HUES64 (cell line): ENCODE results near the gene TMTC2.

Source experiments
- H3K27ac ChIP-seq: 2 replicates; pipeline ENCODE4 v1.7.0; 2013; ENCODE audit warnings: low read depth, low read length, inconsistent platforms
- H3K27me3 ChIP-seq: 2 replicates; pipeline ENCODE4 v1.6.1; 2013; ENCODE audit warnings: mild to moderate bottlenecking, low read length; ENCODE audit not compliant: insufficient read depth
- H3K36me3 ChIP-seq: 2 replicates; pipeline ENCODE4 v1.6.1; 2013; ENCODE audit warnings: mild to moderate bottlenecking, low read length; ENCODE audit not compliant: insufficient read depth
- H3K4me1 ChIP-seq: 2 replicates; pipeline ENCODE4 v1.6.1; 2013; ENCODE audit warnings: mild to moderate bottlenecking, low read length, moderate library complexity; ENCODE audit not compliant: insufficient read depth
- H3K4me3 ChIP-seq: 2 replicates; pipeline ENCODE4 v1.5.1; 2013; ENCODE audit warnings: mild to moderate bottlenecking, low read length, moderate library complexity
- H3K9ac ChIP-seq: 2 replicates; pipeline ENCODE4 v1.6.1; 2013; ENCODE audit warnings: mild to moderate bottlenecking, low read depth, low read length
- H3K9me3 ChIP-seq: 2 replicates; pipeline ENCODE4 v1.6.1; 2013; ENCODE audit warnings: low read depth, low read length; ENCODE audit not compliant: insufficient read depth
- WGBS: fragments of 150-250, 120-280 bp; methylation state at CpG from one replicate; pipeline ENCODE4 v1.1.7; 2013; ENCODE audit warnings: missing lambda C conversion rate; 5-methylcytosine and 5-hydroxymethylcytosine counted together

Gene TMTC2

GRCh38 chr12:83046019-83046418 is 359.3 kb downstream of the TMTC2 start:
- Histone ChIP-seq H3K9ac (no peak overlapping the region), H3K36me3 (no peaks in the 10 kb centered on the region), H3K4me3 (no peak overlapping the region), H3K4me1 (peaks cover 18% of the 10 kb centered on the region), H3K27me3 (no peaks in the 10 kb centered on the region), H3K9me3 (no peaks in the 10 kb centered on the region), H3K27ac (no peak overlapping the region)
- WGBS: 95% methylated on average over 5 of the region's 5 CpGs

DNA sequence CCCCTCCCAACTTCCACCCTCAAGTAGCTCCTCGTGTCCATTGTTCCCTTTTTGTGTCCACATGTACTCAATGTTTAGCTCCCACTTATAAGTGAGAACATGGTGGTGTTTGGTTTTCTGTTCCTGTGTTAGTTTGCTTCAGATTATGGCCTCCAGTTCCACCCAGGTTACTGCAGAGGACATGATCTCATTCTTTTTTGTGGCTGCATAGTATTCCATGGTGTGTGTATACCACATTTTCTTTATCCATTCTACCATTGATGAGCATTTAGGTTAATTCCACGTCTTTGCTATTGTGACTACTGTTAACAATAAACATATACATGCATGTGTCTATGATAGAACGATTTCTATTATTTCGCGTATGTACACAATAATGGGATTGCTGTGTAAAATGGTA is 362.6 kb downstream of the TMTC2 start:
- no peak overlapping the region for H3K9ac ChIP-seq
- H3K4me1 ChIP-seq: no peaks in the 10 kb centered on the region; the same call in 1 of the 2 replicates
- 93% methylated on average over 4 of the region's 5 CpGs for WGBS
- no peaks in the 10 kb centered on the region for H3K9me3 ChIP-seq
- H3K4me3 ChIP-seq: no peak overlapping the region
- H3K27ac ChIP-seq: no peak overlapping the region
- H3K27me3 ChIP-seq: no peaks in the 10 kb centered on the region
- no peaks in the 10 kb centered on the region for H3K36me3 ChIP-seq

- H3K4me1 ChIP-seq: no peaks in the 10 kb centered on the region; the same call in 1 of the 2 replicates
- WGBS: 92% methylated on average over 3 of the region's 4 CpGs
Observed at GRCh38 chr12:83052890-83053541, 366.3 kb downstream of the TMTC2 start.

GRCh38 chr12:83057436-83057835 is 370.7 kb downstream of the TMTC2 start:
- Histone ChIP-seq H3K27ac (no peak overlapping the region), H3K4me3 (no peak overlapping the region), H3K36me3 (no peaks in the 10 kb centered on the region), H3K4me1 (no peaks in the 10 kb centered on the region; the same call in 1 of the 2 replicates), H3K9me3 (no peaks in the 10 kb centered on the region), H3K27me3 (no peaks in the 10 kb centered on the region), H3K9ac (no peak overlapping the region)
- WGBS: no CpG with 5 or more reads among the region's 1 CpG

More at GRCh38 chr12:83052890-83053541, 366.3 kb downstream of the TMTC2 start:
- H3K9ac ChIP-seq: no peak overlapping the region
- no peak overlapping the region for H3K27ac ChIP-seq
- H3K36me3 ChIP-seq: no peaks in the 10 kb centered on the region
- no peaks in the 10 kb centered on the region for H3K9me3 ChIP-seq
- H3K4me3 ChIP-seq: no peak overlapping the region
- H3K27me3 ChIP-seq: no peaks in the 10 kb centered on the region

GRCh38 chr12:83059107-83059506 is 372.4 kb downstream of the TMTC2 start:
- Histone ChIP-seq H3K9ac (no peak overlapping the region), H3K4me1 (no peaks in the 10 kb centered on the region; the same call in 1 of the 2 replicates), H3K4me3 (no peak overlapping the region), H3K27me3 (no peaks in the 10 kb centered on the region), H3K27ac (no peak overlapping the region), H3K9me3 (no peaks in the 10 kb centered on the region), H3K36me3 (no peaks in the 10 kb centered on the region)
- 86% methylated on average over 6 of the region's 6 CpGs for WGBS

DNA sequence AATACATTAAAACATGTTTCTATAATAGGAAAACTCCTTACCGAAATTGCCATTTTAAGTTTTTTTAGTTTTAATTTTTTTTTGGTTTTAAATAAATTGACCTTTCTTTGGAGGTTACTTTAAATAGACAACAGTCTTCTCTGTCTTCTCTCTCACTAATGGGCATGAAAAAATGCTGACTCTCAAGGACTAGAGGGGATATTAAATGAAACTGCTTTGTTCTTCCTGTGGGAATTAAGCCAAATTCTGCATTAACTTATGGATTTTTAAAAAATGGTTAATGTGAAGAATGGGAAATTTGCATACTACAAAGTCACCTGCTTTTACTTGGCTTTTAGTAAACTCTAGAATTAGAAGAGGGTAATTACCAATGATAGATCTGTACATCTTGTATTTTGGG is 378.9 kb downstream of the TMTC2 start:
- no peak overlapping the region for H3K4me3 ChIP-seq
- H3K4me1 ChIP-seq: peaks cover 11% of the 10 kb centered on the region
- H3K27me3 ChIP-seq: no peaks in the 10 kb centered on the region
- WGBS: no CpG with 5 or more reads among the region's 1 CpG
- H3K27ac ChIP-seq: no peak overlapping the region
- H3K9ac ChIP-seq: no peak overlapping the region
- no peaks in the 10 kb centered on the region for H3K36me3 ChIP-seq
- no peaks in the 10 kb centered on the region for H3K9me3 ChIP-seq

GRCh38 chr12:83067981-83068380 is 381.3 kb downstream of the TMTC2 start:
- H3K4me1 ChIP-seq: peaks cover 11% of the 10 kb centered on the region; the same call in 1 of the 2 replicates
- H3K27me3 ChIP-seq: no peaks in the 10 kb centered on the region
- no peak overlapping the region for H3K9ac ChIP-seq
- no peaks in the 10 kb centered on the region for H3K36me3 ChIP-seq
- no peak overlapping the region for H3K27ac ChIP-seq
- H3K4me3 ChIP-seq: no peak overlapping the region
- H3K9me3 ChIP-seq: peaks cover 3% of the 10 kb centered on the region; the same call in 1 of the 2 replicates

- no peak overlapping the region for H3K9ac ChIP-seq
- H3K4me1 ChIP-seq: peaks cover 7% of the 10 kb centered on the region; the same call in 1 of the 2 replicates
- WGBS: 95% methylated on average over 6 of the region's 6 CpGs
- H3K9me3 ChIP-seq: peaks cover 3% of the 10 kb centered on the region; the same call in 1 of the 2 replicates
- no peaks in the 10 kb centered on the region for H3K27me3 ChIP-seq
- no peaks in the 10 kb centered on the region for H3K36me3 ChIP-seq
- H3K4me3 ChIP-seq: no peak overlapping the region
- H3K27ac ChIP-seq: no peak overlapping the region
Observed at GRCh38 chr12:83074358-83074894, 387.7 kb downstream of the TMTC2 start.

DNA sequence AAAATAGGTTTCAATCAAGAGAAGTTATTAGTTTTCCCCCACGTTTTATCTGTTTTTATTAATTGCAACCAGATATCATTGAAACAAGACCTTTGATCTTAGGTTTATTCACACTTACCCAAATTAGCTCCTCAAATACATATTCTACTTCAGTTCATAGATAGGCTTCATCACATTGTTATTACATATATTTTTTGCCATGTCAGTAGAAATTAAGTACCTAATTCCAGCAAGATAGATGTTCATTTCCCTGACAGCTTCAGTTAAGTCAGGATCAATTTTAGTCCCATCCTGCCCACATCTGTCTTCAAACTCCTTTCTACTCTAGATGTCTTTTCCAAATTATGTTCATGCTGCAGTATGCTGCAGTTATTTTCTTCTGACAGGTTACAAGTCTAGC is 388.8 kb downstream of the TMTC2 start:
- Histone ChIP-seq H3K4me1 (peaks cover 7% of the 10 kb centered on the region; the same call in 1 of the 2 replicates), H3K4me3 (no peak overlapping the region), H3K27ac (no peak overlapping the region), H3K27me3 (no peaks in the 10 kb centered on the region), H3K9me3 (peaks cover 3% of the 10 kb centered on the region; the same call in 1 of the 2 replicates), H3K36me3 (no peaks in the 10 kb centered on the region), H3K9ac (no peak overlapping the region)
- 94% methylated on average over 1 of the region's 1 CpG for WGBS

GRCh38 chr12:83077041-83077440 is 390.3 kb downstream of the TMTC2 start:
- Histone ChIP-seq H3K9ac (no peak overlapping the region), H3K4me3 (no peak overlapping the region)
- 95% methylated on average over 6 of the region's 6 CpGs for WGBS

GRCh38 chr12:83082690-83083276 is 396.1 kb downstream of the TMTC2 start:
- Histone ChIP-seq H3K27ac (no peak overlapping the region), H3K9ac (no peak overlapping the region), H3K4me1 (peaks cover 9% of the 10 kb centered on the region), H3K4me3 (no peak overlapping the region), H3K36me3 (no peaks in the 10 kb centered on the region), H3K9me3 (no peaks in the 10 kb centered on the region), H3K27me3 (no peaks in the 10 kb centered on the region)
- 72% methylated on average over 4 of the region's 5 CpGs for WGBS

More at GRCh38 chr12:83077041-83077440, 390.3 kb downstream of the TMTC2 start:
- H3K27me3 ChIP-seq: no peaks in the 10 kb centered on the region
- 0 out of 2 replicates have a peak, but pooled peaks cover 3% of the 10 kb centered on the region for H3K9me3 ChIP-seq
- H3K36me3 ChIP-seq: no peaks in the 10 kb centered on the region
- H3K27ac ChIP-seq: no peak overlapping the region
- H3K4me1 ChIP-seq: peaks cover 7% of the 10 kb centered on the region; the same call in 1 of the 2 replicates
